Neural progenitor cell (in vitro differentiated cells): ENCODE measurements around the gene AIF1L.

Experiments
- CTCF ChIP-seq: fragments of 200-600 bp; sonication (generic); IDR thresholded peaks from 2 replicates; pipeline ENCODE4 v1.5.1; 2017; ENCODE audit warnings: antibody characterized with exemption, mild to moderate bottlenecking
- EZH2phosphoT487 ChIP-seq: fragments of 200-600 bp; sonication (generic); IDR thresholded peaks from 2 replicates; pipeline ENCODE4 v1.6.1; 2017; ENCODE audit warnings: antibody characterized with exemption

- no peak for TF ChIP-seq EZH2phosphoT487
- TF ChIP-seq CTCF, result no peak
These were observed 28.7 kb upstream of the AIF1L start for GRCh38 chr9:131067625-131068024.
